Stomach smooth muscle (tissue), 2 donors: ENCODE data around the gene ATG101.

Experiments
- H3K27ac ChIP-seq: one replicate; pipeline ENCODE4 v1.7.0; 2013; ENCODE audit warnings: mild to moderate bottlenecking, low read length, inconsistent platforms
- H3K27me3 ChIP-seq, 2 donors: one replicate each; pipeline ENCODE4 v1.7.0; 2013; ENCODE audit warnings: low read length in 2 of 2; ENCODE audit not compliant: insufficient read depth in 2 of 2, control insufficient read depth in 1 of 2
- H3K36me3 ChIP-seq, 2 donors: one replicate each; pipeline ENCODE4 v1.7.0; 2013; ENCODE audit warnings: low read length in 2 of 2; ENCODE audit not compliant: control insufficient read depth in 2 of 2, insufficient read depth in 2 of 2
- H3K4me1 ChIP-seq: one replicate; pipeline ENCODE4 v1.7.0; 2013; ENCODE audit warnings: low read length; ENCODE audit not compliant: control insufficient read depth, insufficient read depth
- H3K4me3 ChIP-seq, 2 donors: one replicate each; pipeline ENCODE4 v1.7.0; 2013; ENCODE audit warnings: low read length in 2 of 2
- H3K9ac ChIP-seq, 2 donors: one replicate each; pipeline ENCODE4 v1.7.0; 2013; ENCODE audit warnings: low read length in 2 of 2, mild to moderate bottlenecking in 1 of 2
- H3K9me3 ChIP-seq, 2 donors: one replicate each; pipeline ENCODE4 v1.7.0; 2013; ENCODE audit warnings: low read length in 2 of 2; ENCODE audit not compliant: control insufficient read depth in 2 of 2
- donor health status: healthy.
- donor health status: Pancreatic carcinoma.

ATG101 gene

GRCh38 chr12:52082669-52082987 lies 12.8 kb downstream of the ATG101 start:
- no peaks in the 10 kb centered on the region for H3K9me3 ChIP-seq
- no peak overlapping the region for H3K9ac ChIP-seq
- H3K4me1 ChIP-seq = peaks cover 18% of the 10 kb centered on the region
- H3K27ac ChIP-seq = no peak overlapping the region
- H3K4me3 ChIP-seq = no peak overlapping the region
- H3K27me3 ChIP-seq = peaks cover 0 to 5% of the 10 kb centered on the region in 2 donors
- H3K36me3 ChIP-seq = peaks cover 9 to 11% of the 10 kb centered on the region in 2 donors

GRCh38 chr12:52082988-52083637 lies 13.3 kb downstream of the ATG101 start:
- Histone ChIP-seq H3K4me1 (peaks cover 18% of the 10 kb centered on the region), H3K9me3 (no peaks in the 10 kb centered on the region), H3K4me3 (no peak overlapping the region), H3K9ac (no peak overlapping the region), H3K27me3 (peaks cover 0 to 5% of the 10 kb centered on the region in 2 donors), H3K27ac (no peak overlapping the region), H3K36me3 (peaks cover 5 to 6% of the 10 kb centered on the region in 2 donors)

GRCh38 chr12:52083638-52083996 lies 13.8 kb downstream of the ATG101 start:
- no peak overlapping the region for H3K27ac ChIP-seq
- H3K27me3 ChIP-seq = peaks cover 4 to 5% of the 10 kb centered on the region in 2 donors
- no peak overlapping the region for H3K4me3 ChIP-seq
- H3K9ac ChIP-seq = no peak overlapping the region
- H3K9me3 ChIP-seq = no peaks in the 10 kb centered on the region
- peaks cover 18% of the 10 kb centered on the region for H3K4me1 ChIP-seq
- peaks cover under 1 to 2% of the 10 kb centered on the region in 2 donors for H3K36me3 ChIP-seq

GRCh38 chr12:52084491-52085231 lies 14.9 kb downstream of the ATG101 start:
- Histone ChIP-seq H3K4me1 (peaks cover 18% of the 10 kb centered on the region), H3K9ac (no peak overlapping the region), H3K36me3 (no peaks in the 10 kb centered on the region), H3K27me3 (peaks cover 5 to 6% of the 10 kb centered on the region in 2 donors), H3K9me3 (no peaks in the 10 kb centered on the region), H3K4me3 (no peak overlapping the region), H3K27ac (no peak overlapping the region)

GRCh38 chr12:52085682-52086180 lies 16.0 kb downstream of the ATG101 start:
- H3K4me1 ChIP-seq = peaks cover 16% of the 10 kb centered on the region
- H3K36me3 ChIP-seq = no peaks in the 10 kb centered on the region
- no peaks in the 10 kb centered on the region for H3K9me3 ChIP-seq
- no peak overlapping the region for H3K4me3 ChIP-seq
- H3K27me3 ChIP-seq = peaks cover 6 to 10% of the 10 kb centered on the region in 2 donors
- no peak overlapping the region for H3K9ac ChIP-seq
- no peak overlapping the region for H3K27ac ChIP-seq

GRCh38 chr12:52086366-52086765 lies 16.6 kb downstream of the ATG101 start:
- Histone ChIP-seq H3K4me3 (no peak overlapping the region), H3K27ac (no peak overlapping the region), H3K27me3 (peaks cover 6 to 10% of the 10 kb centered on the region in 2 donors), H3K9ac (no peak overlapping the region), H3K9me3 (no peaks in the 10 kb centered on the region), H3K36me3 (no peaks in the 10 kb centered on the region), H3K4me1 (peaks cover 12% of the 10 kb centered on the region)

GRCh38 chr12:52086944-52087835 lies 17.4 kb downstream of the ATG101 start:
- no peak overlapping the region for H3K9ac ChIP-seq
- H3K4me1 ChIP-seq = peaks cover 6% of the 10 kb centered on the region
- H3K9me3 ChIP-seq = no peaks in the 10 kb centered on the region
- no peaks in the 10 kb centered on the region for H3K36me3 ChIP-seq
- H3K27me3 ChIP-seq = peaks cover 6 to 10% of the 10 kb centered on the region in 2 donors
- H3K27ac ChIP-seq = no peak overlapping the region
- no peak overlapping the region for H3K4me3 ChIP-seq

GRCh38 chr12:52087961-52088820 lies 18.4 kb downstream of the ATG101 start:
- Histone ChIP-seq H3K4me3 (no peak overlapping the region), H3K27me3 (peaks cover 6 to 10% of the 10 kb centered on the region in 2 donors), H3K36me3 (no peaks in the 10 kb centered on the region), H3K9me3 (no peaks in the 10 kb centered on the region), H3K9ac (no peak overlapping the region), H3K4me1 (peaks cover 2% of the 10 kb centered on the region), H3K27ac (no peak overlapping the region)

- no peaks in the 10 kb centered on the region for H3K4me1 ChIP-seq
- no peak overlapping the region for H3K9ac ChIP-seq
- H3K36me3 ChIP-seq = no peaks in the 10 kb centered on the region
These were observed 19.7 kb downstream of the ATG101 start for GRCh38 chr12:52089491-52089890.

GRCh38 chr12:52090291-52090690 lies 20.5 kb downstream of the ATG101 start:
- Histone ChIP-seq H3K27ac (no peak overlapping the region), H3K27me3 (peaks cover 6 to 10% of the 10 kb centered on the region in 2 donors), H3K9me3 (no peaks in the 10 kb centered on the region), H3K36me3 (no peaks in the 10 kb centered on the region), H3K4me1 (no peaks in the 10 kb centered on the region), H3K4me3 (no peak overlapping the region), H3K9ac (no peak overlapping the region)

More at GRCh38 chr12:52089491-52089890, 19.7 kb downstream of the ATG101 start:
- peaks cover 6 to 10% of the 10 kb centered on the region in 2 donors for H3K27me3 ChIP-seq
- H3K4me3 ChIP-seq = no peak overlapping the region
- no peaks in the 10 kb centered on the region for H3K9me3 ChIP-seq
- H3K27ac ChIP-seq = no peak overlapping the region
